NK-92 treated with Interleukin-12 subunit alpha and Interleukin-12 subunit beta, amount 100 ng/mL, for 24 hours (cell line): ENCODE results near the gene SEMA3C.

Source experiments
- DNase-seq: peaks from one replicate; lab custom pipeline; 2025; lab: John Stamatoyannopoulos, UW

SEMA3C gene

GRCh38 chr7:80885757-80886156 lies 33.1 kb downstream of the SEMA3C start:
- DNase-seq: no peak

- DNase-seq: no peak
Measured at GRCh38 chr7:80884511-80885195, 34.2 kb downstream of the SEMA3C start.

GRCh38 chr7:80883154-80884025 lies 35.5 kb downstream of the SEMA3C start:
- no peak for DNase-seq

GRCh38 chr7:80882213-80882801 lies 36.5 kb downstream of the SEMA3C start:
- DNase-seq: no peak

- DNase-seq: no peak
Measured at GRCh38 chr7:80881351-80881900, 37.4 kb downstream of the SEMA3C start.

- DNase-seq: no peak
Measured at GRCh38 chr7:80879849-80880248, 39.0 kb downstream of the SEMA3C start.

- no peak for DNase-seq
Measured at GRCh38 chr7:80876894-80877414, 41.9 kb downstream of the SEMA3C start.

GRCh38 chr7:80875537-80876120 lies 43.2 kb downstream of the SEMA3C start:
- no peak for DNase-seq

- no peak for DNase-seq
Measured at GRCh38 chr7:80873140-80873539, 45.7 kb downstream of the SEMA3C start.

- no peak for DNase-seq
Measured at GRCh38 chr7:80871228-80871627, 47.6 kb downstream of the SEMA3C start.

GRCh38 chr7:80870813-80871212 lies 48.0 kb downstream of the SEMA3C start:
- no peak for DNase-seq

- DNase-seq: no peak
Measured at GRCh38 chr7:80869821-80870751, 48.8 kb downstream of the SEMA3C start.

GRCh38 chr7:80869106-80869784 lies 49.6 kb downstream of the SEMA3C start:
- no peak for DNase-seq

- no peak for DNase-seq
Measured at GRCh38 chr7:80868566-80868965, 50.3 kb downstream of the SEMA3C start.

GRCh38 chr7:80860554-80860953 lies 58.3 kb downstream of the SEMA3C start:
- no peak for DNase-seq

- no peak for DNase-seq
Measured at GRCh38 chr7:80859272-80859970, 59.4 kb downstream of the SEMA3C start.

GRCh38 chr7:80858141-80858903 lies 60.5 kb downstream of the SEMA3C start:
- DNase-seq: no peak

- no peak for DNase-seq
Measured at GRCh38 chr7:80856769-80857168, 62.1 kb downstream of the SEMA3C start.

- no peak for DNase-seq
Measured at GRCh38 chr7:80851896-80852476, 66.9 kb downstream of the SEMA3C start.
